ENCODE measurements around the gene MT1X. TPM values are rescaled to one million over a fixed set of nuclear protein-coding genes. Genes with fewer than 3 reads are reported as not detected.

MT1X gene
- total and polyA plus RNA-seq, 2 of the 13 experiments (the other 11 are each of a cell fraction or from before 2014, with no cell fraction given), result 19.7 to 288 TPM

DNA sequence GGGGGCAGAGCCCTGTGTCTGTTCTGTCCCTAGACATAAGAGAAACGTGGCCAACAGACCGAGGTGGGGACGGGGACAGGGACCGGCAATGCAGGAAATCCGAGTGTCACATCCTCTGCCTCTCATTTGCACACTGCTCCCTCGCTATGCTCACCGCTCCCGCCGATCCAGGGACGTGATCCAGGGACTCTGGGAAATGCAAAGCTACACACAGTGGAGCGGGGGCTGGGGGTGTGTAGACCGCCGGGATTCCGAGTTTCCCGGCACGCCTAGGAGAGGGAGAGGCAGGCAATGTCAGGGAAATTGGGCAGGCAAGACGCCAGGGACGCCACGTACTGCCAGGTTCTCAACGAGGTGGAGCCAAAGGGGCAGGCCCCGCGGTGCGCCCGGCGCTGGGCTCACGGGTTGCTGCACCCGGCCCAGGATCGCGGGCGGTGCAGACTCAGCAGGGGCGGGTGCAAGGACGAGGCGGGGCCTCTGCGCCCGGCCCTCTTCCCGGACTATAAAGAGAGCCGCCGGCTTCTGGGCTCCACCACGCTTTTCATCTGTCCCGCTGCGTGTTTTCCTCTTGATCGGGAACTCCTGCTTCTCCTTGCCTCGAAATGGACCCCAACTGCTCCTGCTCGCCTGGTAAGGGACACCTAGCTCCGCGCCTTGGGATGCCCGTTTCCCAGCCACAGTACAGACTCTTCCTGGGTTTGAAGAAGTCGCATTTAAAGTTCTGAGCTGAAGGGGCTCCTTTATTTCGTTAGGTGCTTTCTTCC is at the start of gene MT1X (continued):
- TF ChIP-seq, protein P1, sequence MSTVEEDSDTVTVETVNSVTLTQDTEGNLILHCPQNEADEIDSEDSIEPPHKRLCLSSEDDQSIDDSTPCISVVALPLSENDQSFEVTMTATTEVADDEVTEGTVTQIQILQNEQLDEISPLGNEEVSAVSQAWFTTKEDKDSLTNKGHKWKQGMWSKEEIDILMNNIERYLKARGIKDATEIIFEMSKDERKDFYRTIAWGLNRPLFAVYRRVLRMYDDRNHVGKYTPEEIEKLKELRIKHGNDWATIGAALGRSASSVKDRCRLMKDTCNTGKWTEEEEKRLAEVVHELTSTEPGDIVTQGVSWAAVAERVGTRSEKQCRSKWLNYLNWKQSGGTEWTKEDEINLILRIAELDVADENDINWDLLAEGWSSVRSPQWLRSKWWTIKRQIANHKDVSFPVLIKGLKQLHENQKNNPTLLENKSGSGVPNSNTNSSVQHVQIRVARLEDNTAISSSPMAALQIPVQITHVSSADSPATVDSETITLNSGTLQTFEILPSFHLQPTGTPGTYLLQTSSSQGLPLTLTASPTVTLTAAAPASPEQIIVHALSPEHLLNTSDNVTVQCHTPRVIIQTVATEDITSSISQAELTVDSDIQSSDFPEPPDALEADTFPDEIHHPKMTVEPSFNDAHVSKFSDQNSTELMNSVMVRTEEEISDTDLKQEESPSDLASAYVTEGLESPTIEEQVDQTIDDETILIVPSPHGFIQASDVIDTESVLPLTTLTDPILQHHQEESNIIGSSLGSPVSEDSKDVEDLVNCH (CRISPR knock-in tag; IDR thresholded peaks at IDR 0.05), result no peak
- TF ChIP-seq, protein P2, sequence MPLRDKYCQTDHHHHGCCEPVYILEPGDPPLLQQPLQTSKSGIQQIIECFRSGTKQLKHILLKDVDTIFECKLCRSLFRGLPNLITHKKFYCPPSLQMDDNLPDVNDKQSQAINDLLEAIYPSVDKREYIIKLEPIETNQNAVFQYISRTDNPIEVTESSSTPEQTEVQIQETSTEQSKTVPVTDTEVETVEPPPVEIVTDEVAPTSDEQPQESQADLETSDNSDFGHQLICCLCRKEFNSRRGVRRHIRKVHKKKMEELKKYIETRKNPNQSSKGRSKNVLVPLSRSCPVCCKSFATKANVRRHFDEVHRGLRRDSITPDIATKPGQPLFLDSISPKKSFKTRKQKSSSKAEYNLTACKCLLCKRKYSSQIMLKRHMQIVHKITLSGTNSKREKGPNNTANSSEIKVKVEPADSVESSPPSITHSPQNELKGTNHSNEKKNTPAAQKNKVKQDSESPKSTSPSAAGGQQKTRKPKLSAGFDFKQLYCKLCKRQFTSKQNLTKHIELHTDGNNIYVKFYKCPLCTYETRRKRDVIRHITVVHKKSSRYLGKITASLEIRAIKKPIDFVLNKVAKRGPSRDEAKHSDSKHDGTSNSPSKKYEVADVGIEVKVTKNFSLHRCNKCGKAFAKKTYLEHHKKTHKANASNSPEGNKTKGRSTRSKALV (CRISPR knock-in tag; IDR thresholded peaks at IDR 0.05), result peak; percentile 90
- TF ChIP-seq RBAK (CRISPR knock-in tag; IDR thresholded peaks at IDR 0.05), result no peak; the same call in 1 of the 2 replicates
- TF ChIP-seq ZNF382 (CRISPR knock-in tag; IDR thresholded peaks at IDR 0.05; ENCODE audit: borderline replicate concordance), result no peak
- TF ChIP-seq, protein P3, sequence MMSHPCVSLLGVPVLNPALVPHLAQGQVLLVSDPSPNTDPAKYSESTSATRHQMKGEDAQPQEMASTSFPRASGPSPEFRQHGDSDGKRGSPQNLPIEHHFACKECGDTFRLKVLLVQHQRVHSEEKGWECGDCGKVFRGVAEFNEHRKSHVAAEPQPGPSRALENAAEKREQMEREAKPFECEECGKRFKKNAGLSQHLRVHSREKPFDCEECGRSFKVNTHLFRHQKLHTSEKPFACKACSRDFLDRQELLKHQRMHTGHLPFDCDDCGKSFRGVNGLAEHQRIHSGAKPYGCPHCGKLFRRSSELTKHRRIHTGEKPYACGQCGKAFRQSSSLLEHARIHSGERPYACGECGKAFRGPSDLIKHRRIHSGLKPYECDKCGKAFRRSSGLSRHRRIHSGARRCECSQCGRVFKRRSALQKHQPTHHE (CRISPR knock-in tag; IDR thresholded peaks at IDR 0.05; ENCODE audit: borderline replicate concordance), result no peak
- TF ChIP-seq, protein P4, sequence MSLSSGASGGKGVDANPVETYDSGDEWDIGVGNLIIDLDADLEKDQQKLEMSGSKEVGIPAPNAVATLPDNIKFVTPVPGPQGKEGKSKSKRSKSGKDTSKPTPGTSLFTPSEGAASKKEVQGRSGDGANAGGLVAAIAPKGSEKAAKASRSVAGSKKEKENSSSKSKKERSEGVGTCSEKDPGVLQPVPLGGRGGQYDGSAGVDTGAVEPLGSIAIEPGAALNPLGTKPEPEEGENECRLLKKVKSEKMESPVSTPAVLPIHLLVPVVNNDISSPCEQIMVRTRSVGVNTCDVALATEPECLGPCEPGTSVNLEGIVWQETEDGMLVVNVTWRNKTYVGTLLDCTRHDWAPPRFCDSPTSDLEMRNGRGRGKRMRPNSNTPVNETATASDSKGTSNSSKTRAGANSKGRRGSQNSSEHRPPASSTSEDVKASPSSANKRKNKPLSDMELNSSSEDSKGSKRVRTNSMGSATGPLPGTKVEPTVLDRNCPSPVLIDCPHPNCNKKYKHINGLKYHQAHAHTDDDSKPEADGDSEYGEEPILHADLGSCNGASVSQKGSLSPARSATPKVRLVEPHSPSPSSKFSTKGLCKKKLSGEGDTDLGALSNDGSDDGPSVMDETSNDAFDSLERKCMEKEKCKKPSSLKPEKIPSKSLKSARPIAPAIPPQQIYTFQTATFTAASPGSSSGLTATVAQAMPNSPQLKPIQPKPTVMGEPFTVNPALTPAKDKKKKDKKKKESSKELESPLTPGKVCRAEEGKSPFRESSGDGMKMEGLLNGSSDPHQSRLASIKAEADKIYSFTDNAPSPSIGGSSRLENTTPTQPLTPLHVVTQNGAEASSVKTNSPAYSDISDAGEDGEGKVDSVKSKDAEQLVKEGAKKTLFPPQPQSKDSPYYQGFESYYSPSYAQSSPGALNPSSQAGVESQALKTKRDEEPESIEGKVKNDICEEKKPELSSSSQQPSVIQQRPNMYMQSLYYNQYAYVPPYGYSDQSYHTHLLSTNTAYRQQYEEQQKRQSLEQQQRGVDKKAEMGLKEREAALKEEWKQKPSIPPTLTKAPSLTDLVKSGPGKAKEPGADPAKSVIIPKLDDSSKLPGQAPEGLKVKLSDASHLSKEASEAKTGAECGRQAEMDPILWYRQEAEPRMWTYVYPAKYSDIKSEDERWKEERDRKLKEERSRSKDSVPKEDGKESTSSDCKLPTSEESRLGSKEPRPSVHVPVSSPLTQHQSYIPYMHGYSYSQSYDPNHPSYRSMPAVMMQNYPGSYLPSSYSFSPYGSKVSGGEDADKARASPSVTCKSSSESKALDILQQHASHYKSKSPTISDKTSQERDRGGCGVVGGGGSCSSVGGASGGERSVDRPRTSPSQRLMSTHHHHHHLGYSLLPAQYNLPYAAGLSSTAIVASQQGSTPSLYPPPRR (CRISPR knock-in tag; IDR thresholded peaks at IDR 0.05; ENCODE audit: borderline replicate concordance), result peak; percentile 26; the same call in 1 of the 2 replicates
- TF ChIP-seq ARNT (IDR thresholded peaks at IDR 0.05), result no peak
- no peak for TF ChIP-seq ZNF569 (CRISPR knock-in tag; IDR thresholded peaks at IDR 0.05; ENCODE audit: borderline replicate concordance)
- TF ChIP-seq GPN1 (CRISPR knock-in tag; IDR thresholded peaks at IDR 0.05; ENCODE audit: borderline replicate concordance), result no peak
- no peak for TF ChIP-seq NFYC (CRISPR knock-in tag; IDR thresholded peaks at IDR 0.05)
- TF ChIP-seq ZNF850 (CRISPR knock-in tag; conservative IDR thresholded peaks at IDR 0.05), result no peak
- no peak for TF ChIP-seq GATAD1 (CRISPR knock-in tag; IDR thresholded peaks at IDR 0.05)
- TF ChIP-seq ZKSCAN8 (CRISPR knock-in tag; IDR thresholded peaks at IDR 0.05; ENCODE audit: borderline replicate concordance), result peak; percentile 14; the same call in 1 of the 2 replicates
- no peak for TF ChIP-seq DNMT3B (CRISPR knock-in tag; conservative IDR thresholded peaks at IDR 0.05)
- TF ChIP-seq ZNF614 (CRISPR knock-in tag; IDR thresholded peaks at IDR 0.05; ENCODE audit: borderline replicate concordance), result peak; percentile 96
- TF ChIP-seq, protein P5, sequence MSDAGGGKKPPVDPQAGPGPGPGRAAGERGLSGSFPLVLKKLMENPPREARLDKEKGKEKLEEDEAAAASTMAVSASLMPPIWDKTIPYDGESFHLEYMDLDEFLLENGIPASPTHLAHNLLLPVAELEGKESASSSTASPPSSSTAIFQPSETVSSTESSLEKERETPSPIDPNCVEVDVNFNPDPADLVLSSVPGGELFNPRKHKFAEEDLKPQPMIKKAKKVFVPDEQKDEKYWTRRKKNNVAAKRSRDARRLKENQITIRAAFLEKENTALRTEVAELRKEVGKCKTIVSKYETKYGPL (CRISPR knock-in tag; IDR thresholded peaks at IDR 0.05), result no peak
- TF ChIP-seq KLF15 (CRISPR knock-in tag; IDR thresholded peaks at IDR 0.05; ENCODE audit: borderline replicate concordance), result no peak; the same call in 1 of the 2 replicates
- peak; percentile 72 for TF ChIP-seq SAP130 (CRISPR knock-in tag; IDR thresholded peaks at IDR 0.05; ENCODE audit: low read depth)

Data from HepG2 (cell line).